GM21526 (cell line): ENCODE data around the gene STK33.

Source experiments
- ATAC-seq: cut with Tn5 transposase; IDR thresholded peaks from one replicate; pipeline ENCODE4 v1.9.1; 2021; ENCODE audit warnings: moderate library complexity; ENCODE audit not compliant: unreplicated experiment, low FRiP score

Gene STK33

DNA sequence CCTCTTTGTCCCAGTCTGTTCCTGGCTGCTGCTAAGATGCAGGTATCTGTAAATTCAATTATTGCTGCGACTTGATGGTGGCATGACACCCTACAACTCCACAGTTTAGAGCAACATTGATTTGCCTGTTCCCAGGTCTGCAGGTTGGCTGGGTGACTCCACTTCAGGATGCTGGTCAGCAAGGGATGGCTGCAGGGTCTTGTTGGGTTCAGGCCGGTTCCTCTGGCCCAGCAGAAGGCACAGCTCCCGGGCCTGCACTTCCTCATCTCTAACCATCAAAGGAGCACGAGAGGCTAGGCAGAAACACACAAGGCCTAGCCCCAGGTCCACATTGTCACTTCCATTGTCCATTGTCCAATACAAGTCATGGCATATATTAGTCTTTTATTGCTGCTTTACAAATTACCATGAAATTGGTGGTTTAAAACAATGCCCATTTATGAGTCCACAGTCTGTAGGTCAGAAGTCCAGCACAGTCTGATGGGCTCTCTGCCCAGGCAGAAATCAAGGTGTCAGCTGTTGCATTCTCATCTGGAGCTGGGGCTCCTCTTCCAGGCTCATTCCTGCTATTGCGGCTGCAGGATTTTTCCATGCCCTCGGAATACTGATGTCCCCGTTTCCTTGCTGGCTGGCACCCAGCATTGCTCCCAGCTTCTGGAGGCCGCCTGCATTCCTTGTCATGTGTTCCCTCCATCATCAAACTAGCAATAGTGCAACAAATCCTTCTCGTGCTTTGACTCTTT is 233.8 kb downstream of the STK33 start:
- ATAC-seq = no peak

DNA sequence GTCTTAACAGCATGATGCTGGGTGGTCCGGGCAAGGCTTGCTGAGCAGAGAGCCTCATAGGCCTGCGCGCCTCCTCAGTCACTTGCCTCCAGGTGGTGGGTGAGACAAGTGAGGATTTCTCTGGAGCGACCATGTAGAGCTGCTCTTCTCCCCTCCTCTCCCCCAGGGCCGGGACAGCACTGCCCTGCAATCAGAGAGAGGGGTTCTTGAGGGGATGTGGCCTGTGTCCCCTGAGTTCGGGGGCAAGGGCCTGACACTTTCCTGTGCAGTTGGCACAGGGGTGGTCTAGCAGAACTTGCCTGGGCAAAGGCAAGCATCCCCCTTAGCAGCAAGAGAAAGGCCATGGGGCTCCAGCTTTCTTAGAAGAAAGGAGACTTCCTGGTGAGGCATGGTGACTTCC is 234.5 kb downstream of the STK33 start:
- no peak for ATAC-seq

DNA sequence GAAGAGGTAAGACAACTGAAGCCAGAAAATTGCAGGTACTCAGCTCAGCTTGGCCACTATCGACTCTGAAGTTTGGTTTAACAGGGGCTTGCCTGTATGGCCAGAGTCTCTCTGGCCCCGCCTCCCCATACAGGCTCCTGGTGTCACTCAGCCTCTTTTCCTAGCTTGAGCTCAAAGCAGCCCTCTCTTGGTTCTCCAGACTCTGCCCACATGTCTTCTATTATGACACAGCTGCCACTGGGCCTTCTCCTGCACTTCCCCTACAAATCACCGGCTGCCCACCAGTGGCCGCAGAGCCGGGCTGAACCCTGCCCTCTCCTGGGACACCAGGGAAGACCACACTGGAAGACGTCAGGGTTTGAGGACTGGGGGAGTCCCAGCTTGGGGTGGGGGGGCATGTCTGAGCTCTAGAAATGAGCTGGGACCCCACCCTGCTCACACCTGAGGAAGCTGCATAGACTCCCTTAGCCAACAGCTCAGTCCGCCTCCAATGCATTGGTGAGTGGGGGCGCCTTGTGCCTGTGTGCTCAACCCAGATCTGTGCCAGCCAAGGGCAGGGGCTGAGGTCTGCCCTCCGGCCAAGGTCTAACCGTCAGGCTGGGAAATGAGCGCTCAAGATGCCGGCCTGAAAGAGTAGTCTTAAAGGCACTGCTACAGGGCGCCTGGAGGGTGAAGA is 236.0 kb downstream of the STK33 start:
- no peak for ATAC-seq

DNA sequence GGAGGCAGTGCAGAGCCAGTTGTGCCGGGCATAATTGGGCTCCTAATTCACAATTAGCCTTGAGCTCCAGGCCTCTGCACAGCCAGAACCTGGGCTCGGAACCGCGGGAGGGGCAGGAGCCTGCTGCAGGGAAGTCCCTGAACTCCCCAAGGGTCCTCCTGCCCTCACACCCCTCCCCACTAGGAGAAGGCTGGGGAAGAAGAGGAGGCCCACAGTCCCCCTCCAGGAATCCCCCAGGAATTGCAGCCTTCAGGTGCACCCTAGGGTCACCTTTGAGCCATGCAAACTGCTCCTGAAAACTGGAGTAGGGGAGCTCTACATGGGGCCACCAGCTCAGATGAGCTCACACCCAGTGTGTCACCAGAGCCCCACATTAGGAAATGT is 236.5 kb downstream of the STK33 start:
- no peak for ATAC-seq

DNA sequence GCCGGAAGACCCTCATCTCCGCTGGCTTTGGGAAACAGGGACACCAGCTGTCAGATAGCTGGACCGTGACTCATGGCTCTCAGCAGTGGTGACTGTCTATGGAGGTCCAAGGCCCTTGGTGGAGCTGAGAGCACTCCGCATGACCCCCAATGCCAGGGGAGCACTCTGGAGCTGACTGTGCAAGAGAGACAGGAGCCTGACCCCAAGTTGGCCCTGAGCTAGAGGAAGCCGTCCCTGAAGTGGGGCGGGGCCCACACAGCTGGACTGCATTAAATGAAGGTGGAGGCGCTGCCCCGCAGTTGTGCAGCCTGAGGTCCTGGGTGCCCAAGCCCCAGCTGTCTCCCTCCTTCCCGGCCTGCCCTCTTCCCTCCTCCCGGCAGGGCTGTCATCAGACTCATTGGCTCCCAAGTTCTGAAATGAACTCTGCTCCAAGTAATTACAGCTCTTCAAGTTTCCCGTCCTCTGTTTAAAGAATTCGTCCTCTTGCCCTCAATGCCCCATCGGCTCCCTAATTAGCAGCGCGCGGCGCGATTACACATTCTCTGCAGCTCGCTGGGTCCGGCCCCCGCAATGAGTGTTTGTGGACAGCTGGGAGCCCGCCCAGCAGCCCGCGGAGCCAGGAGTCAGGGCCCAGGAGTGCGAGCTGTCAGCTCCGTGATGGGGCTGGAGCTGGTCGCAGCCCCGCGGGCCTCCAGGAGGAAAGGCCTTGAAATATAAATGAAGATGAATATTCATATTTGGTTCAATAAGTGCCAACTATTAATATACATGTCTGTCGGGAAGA is 237.1 kb downstream of the STK33 start:
- ATAC-seq = no peak

DNA sequence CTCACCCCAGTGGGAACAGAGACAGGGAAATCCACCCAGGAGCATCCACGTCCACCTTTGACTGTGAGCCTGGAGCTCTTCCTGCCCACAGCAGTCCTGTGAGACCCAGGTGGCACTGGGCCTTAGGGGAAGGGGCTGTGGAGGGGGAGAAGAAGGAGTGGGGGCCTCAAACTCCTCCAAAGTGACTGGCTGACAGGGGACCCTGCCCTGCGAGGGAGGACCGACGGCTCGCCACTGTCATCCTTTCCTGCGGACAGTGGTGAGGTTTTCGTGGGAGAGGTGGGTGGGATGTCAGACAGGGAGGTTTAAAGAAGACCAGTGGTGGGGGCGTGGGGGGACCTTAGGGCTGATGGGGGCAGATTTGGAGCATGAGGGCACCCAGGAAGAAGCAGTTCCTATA is 237.8 kb downstream of the STK33 start:
- no peak for ATAC-seq

DNA sequence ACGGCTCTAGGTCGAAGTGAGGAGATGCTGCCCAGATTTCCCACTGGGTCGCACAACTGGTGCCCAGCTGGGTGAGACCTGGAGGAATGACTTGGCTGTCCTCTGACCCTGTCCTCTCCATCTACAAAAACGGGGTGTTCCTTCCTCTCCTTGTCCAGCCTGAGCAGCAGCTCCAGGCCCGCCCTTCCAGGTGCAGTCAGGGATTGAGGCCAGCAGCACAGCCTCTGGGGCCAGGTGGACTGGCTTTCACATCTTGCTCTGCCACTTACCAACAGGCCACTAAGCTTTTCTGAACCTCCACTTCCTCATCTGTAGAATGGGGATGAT is 238.6 kb downstream of the STK33 start:
- ATAC-seq = no peak

DNA sequence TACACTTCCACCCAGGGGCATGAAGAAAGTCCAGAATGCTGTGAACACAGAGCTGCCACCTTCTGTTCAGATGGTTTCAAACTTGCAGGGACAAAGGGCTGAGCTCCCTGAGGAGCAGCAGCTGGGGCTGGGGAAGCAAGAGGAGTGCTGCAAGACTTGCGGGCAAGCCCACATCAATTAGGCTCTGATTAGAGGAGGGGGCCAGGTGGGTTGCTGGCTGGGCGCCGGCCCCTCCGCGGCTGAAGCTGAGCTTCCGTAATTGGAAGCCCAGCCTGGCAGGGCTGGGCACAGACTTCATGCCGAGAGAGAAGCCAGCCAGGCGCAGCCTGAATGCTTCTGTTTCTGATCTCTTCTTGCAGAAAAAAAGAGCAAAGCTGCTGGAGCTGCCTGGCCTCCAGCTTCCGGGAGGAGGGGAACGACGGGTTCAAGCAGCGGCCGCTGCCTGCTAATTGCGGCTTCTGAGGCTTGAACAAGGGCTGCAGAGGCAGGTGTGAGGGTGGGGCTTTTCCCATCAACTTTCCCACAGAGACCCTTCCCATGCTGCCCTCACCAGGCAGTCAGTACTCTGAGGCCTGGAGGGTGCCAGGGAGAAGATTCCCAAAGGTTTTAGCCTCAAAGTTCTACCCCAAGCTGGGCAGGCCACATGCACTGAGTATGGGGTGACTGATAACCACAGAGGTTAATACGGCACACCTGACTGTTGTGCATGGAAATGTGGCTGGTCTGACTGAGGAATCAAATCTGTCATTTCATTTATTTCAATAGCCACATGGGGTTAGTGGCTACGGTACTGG is 239.2 kb downstream of the STK33 start:
- no peak for ATAC-seq

DNA sequence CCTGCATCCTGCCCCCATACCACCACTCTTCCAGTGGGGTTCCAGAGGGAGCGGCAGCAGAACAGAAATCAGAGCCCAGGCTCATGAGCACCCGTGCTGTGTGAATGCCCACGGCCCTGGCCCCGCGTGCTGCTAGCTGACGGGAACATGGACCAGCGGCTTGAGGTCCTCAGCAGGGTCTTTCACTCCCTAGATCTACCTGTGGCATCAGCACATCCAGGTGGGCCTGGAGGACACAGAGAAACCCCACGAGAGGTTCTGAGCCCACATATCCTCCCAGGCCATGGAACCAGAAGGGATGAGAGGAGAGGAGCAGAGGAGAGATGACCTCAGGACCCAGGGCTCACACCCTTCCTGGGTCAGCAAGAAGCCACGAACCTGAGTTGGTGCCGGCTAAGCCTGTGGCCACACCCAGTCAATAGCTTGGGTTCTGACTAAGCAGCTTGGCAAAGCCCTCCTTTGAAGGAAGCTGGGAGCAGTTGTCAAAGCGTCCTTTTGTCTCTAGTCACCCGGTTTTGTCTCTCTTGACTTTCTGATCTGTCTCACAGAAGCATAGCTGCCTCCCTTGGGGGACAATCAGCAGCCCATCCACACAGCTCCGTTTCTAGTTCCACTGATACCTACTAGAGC is 241.0 kb downstream of the STK33 start:
- ATAC-seq = no peak

DNA sequence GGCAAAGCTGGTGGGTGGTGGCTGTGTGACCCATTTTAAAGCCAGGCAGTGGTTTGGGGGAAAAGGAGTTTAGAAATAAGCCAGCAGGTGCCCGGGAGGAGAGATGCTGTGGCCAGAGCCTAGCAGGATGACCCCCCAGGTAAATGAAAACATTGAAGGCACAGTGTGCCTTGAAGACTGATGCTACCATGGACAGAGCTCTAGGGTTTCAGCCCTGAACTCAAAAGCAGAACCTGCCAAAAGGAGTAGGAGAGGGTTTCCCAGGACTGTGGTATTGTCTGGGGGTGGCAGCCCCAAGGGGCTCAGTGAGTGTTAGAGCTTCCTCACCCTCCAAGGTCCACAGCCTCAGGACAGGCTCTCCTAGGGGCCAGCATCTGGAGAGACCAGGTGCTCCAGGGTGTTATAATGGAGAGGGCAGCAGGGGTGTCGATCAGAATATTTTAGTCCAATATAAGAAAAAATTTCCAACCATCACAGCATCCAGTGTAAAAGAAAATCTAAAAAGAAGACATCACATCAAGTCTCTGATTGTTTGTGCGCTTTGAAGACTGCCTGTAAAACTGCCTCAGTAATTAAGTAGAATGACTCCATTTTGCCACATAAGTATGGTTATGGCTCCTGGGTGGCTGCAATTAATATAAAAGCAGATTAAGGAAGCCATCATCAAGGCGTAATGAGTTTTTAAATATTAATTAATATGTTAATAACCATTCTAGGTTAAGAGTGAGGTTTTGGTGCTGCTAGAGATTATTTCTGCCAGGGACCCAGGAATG is 241.7 kb downstream of the STK33 start:
- ATAC-seq = no peak

DNA sequence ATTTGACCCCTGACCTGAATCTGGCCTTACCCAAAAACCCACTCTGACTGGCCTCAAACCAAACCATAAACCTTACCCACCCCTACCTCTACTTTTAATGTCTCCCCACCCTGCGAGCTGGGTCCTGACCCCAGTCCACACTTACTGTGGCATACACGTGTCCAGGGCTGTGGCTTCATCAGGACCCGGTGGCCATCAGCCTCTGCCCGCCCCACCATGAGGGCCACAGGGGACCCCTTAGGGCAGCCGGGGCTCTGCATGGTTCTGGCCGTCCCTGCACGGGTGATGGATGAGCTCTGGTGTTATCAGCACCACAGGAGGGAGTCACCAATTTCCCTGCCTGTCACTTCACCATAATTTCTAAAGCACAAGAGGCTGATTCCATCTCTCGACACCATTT is 242.8 kb downstream of the STK33 start:
- no peak for ATAC-seq

DNA sequence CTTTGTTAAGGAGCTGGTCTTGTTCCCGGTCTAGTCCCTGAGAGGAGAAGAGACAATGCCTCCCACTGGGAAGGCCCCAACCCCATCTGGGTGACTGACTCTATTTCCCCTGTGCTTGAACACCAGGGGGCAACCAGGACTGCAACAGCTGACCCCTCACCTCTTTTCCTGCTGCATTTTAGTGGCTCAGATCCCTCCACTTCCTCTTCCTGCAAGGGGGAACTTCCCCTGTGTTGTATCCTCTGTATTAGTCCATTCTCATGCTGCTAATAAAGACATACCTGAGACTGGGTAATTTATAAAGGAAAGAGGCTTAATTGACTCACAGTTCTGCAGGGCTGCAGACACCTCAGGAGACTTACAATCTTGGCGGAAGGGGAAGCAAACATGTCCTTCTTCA is 246.1 kb downstream of the STK33 start:
- no peak for ATAC-seq

DNA sequence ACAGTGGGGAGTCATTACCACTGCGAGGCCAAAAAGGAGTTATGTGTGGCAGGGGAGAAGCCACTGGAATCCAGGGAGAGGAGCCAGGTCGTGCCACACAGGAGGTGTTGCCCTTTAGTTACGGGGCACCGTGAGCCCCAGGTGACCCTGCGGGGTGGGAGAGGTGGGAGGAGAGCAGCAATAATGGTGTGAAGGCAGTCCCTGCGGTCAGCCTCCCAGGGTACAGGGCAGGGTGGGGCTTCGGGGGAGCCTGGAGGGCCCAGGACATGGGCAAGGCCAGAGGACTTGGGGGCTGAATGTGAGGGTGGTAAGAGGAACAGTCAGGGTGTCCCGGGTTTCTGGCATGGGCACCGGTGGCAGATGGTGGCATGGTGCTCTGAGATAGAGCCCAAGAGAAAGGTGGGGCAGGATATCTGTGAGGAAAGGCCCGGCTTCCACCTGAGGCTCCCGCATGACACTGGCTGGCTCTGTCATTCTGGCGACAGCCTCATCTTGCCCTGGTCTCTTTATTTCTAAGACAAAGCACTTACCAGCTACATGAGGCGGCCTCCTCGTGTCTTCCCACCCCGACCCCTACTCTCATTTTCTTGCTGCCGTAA is 247.8 kb downstream of the STK33 start:
- no peak for ATAC-seq

DNA sequence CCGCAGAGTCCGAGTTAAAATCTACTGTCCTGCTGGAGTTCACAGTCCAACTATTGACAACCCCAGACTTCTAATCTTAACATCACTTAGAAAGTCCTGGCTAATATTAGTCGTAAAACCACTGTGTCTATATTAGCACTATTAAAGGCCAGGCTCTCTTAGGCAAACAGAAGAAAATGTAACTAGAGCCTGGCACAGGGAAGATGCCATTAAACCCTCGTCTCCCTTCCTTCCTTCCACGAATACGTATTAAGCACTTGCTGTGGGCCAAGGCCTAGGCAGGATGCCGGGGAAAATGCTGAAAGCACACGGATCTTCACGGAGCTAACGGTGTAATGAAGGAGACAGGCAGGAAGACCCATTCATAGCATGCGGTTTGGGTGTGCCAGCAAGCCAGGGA is 248.8 kb downstream of the STK33 start:
- no peak for ATAC-seq

DNA sequence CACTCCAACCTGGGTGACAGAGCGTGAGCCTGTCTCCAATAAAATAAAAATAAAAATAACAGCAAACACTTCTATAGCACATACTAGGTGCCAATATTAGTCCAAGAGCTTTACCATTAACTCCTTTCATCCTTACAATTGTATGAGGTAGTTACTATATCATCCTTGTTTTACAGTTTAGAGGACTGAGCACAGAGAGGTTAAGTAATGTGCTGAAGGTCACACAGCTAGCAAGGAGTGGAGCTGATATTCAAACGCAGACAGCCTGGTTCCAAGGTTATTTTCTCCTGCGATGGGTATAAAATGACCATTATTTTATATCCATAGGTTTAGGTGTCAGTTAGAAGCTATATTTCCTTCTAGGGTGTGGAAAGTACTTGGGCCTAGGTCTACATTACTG is 249.7 kb downstream of the STK33 start:
- no peak for ATAC-seq

DNA sequence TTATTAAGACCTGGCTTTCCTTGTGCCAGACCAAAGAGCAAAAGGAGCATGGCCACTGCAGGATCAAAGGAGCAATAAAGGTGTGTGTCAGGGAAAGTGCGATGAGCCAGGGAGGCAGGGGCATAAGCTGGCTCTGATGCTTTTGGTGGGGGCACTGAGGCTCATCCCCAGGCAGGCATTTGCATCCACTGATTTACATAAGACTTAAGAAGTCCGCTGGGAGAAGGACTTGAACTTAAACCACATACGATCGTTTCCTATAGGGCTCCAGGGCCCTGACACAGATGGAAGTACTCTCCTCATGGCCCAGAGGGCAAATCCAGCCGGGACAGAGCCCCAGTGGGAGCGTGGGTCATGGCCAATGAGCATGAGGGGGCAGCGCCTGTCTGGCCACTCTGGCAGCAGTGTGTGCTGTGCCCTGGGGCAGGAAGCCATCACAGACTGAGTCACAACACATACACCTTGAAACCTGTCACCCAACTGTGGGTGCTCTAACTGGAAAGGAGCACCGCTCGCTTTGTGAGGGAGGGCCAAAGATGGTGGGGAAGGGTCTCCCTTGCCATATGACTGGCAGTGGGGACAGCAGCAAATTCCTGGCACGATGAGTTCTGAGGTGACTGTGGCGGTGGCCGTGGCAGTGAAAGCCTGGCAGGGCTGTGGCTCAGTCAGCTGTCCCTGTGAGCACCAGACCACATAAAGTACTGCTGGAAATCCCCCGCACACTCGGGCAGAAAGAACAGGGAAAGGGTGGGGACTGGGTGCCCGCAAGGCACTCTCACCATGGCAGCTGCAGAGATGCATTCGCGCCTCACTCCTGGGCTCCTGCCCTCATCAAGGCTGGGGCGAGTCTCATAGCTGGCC is 251.0 kb downstream of the STK33 start:
- ATAC-seq = peak; percentile 67

DNA sequence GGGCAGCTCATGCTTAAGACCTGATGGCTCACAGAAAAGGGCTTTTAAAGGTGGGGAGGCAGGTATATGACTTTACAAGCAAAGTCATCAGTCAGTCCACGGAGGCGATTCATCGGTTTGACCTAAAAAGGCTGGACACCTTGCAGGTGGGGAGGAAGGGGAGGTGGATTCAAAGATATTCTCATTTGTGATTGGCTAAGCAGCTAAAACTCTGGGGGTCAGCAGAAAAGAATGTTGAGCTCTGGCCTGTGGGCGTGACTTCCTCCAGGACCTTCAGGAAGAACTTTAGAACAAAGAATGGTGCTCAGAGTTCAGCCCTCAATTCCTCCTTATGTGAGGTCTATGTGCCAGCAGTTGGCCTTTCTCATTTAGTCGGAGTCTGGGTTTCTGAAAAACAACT is 252.0 kb downstream of the STK33 start:
- no peak for ATAC-seq
